GM23338 (cell line): Measurements from ENCODE around the gene COMMD2. TPM values are rescaled to one million over a fixed set of nuclear protein-coding genes. Genes with fewer than 3 reads are reported as not detected.

ENCODE experiments used
- ATAC-seq: fragments of 200-7000 bp; cut with Tn5 transposase; 3 replicates; pipeline ENCODE4 v1.9.1; 2020
- DNase-seq: peaks from one replicate; pipeline ENCODE4 v3.0.0-alpha.2; 2015; ENCODE audit warnings: low spot score
- H2AFZ ChIP-seq: fragments of 200-600 bp; sonication (generic); 2 replicates; pipeline ENCODE4 v1.8.0; 2016; ENCODE audit warnings: antibody characterized with exemption, mild to moderate bottlenecking, moderate library complexity
- H3F3A ChIP-seq: fragments of 200-600 bp; sonication (generic); replicated peaks from 2 replicates; pipeline ENCODE4 v1.8.0; 2017; ENCODE audit warnings: antibody characterized with exemption, mixed run types, low read depth
- H3K27ac ChIP-seq: fragments of 200-600 bp; sonication (generic); 2 replicates; pipeline ENCODE4 v1.6.1; 2016; ENCODE audit warnings: low read depth
- H3K27me3 ChIP-seq: fragments of 200-600 bp; sonication (generic); 2 replicates; pipeline ENCODE4 v1.8.0; 2016; ENCODE audit warnings: mild to moderate bottlenecking, mixed run types, moderate library complexity; ENCODE audit not compliant: insufficient read depth
- H3K36me3 ChIP-seq: fragments of 200-600 bp; sonication (generic); 2 replicates; pipeline ENCODE4 v1.8.0; 2016; ENCODE audit warnings: mild to moderate bottlenecking; ENCODE audit not compliant: insufficient read depth
- H3K4me1 ChIP-seq: fragments of 200-600 bp; sonication (generic); 2 replicates; pipeline ENCODE4 v1.8.0; 2016; ENCODE audit warnings: mild to moderate bottlenecking, moderate library complexity; ENCODE audit not compliant: insufficient read depth
- H3K4me2 ChIP-seq: fragments of 200-600 bp; sonication (generic); 2 replicates; pipeline ENCODE4 v1.7.1; 2017; ENCODE audit warnings: mixed run types
- H3K4me3 ChIP-seq: fragments of 200-600 bp; sonication (generic); 2 replicates; pipeline ENCODE4 v1.6.1; 2016; ENCODE audit warnings: mixed run types
- H3K79me2 ChIP-seq: fragments of 200-600 bp; sonication (generic); replicated peaks from 2 replicates; pipeline ENCODE4 v1.8.0; 2017; ENCODE audit warnings: mild to moderate bottlenecking; ENCODE audit not compliant: insufficient read depth
- H3K9me2 ChIP-seq: fragments of 200-600 bp; sonication (generic); 2 replicates; pipeline ENCODE4 v1.8.0; 2017; ENCODE audit not compliant: insufficient read depth
- H4K20me1 ChIP-seq: fragments of 200-600 bp; sonication (generic); replicated peaks from 2 replicates; pipeline ENCODE4 v1.8.0; 2017; ENCODE audit warnings: mild to moderate bottlenecking; ENCODE audit not compliant: insufficient read depth
- H3K27ac Mint-ChIP-seq: 2 replicates; pipeline ENCODE4 v1.8.0; 2020; ENCODE audit warnings: inconsistent platforms, mild to moderate bottlenecking, moderate library complexity, mixed read lengths
- H3K27me3 Mint-ChIP-seq: 3 replicates; pipeline ENCODE4 v1.8.0; 2022; ENCODE audit warnings: low read depth, mild to moderate bottlenecking, moderate library complexity, mixed read lengths, inconsistent platforms; ENCODE audit not compliant: insufficient read depth, poor library complexity
- H3K36me3 Mint-ChIP-seq: 3 replicates; pipeline ENCODE4 v1.8.0; 2021; ENCODE audit warnings: low read depth, mild to moderate bottlenecking, inconsistent platforms, moderate library complexity, mixed read lengths
- H3K4me1 Mint-ChIP-seq: 3 replicates; pipeline ENCODE4 v1.8.0; 2020; ENCODE audit warnings: mild to moderate bottlenecking, inconsistent platforms, mixed read lengths
- H3K4me3 Mint-ChIP-seq: 3 replicates; pipeline ENCODE4 v1.8.0; 2021; ENCODE audit warnings: moderate library complexity, mild to moderate bottlenecking, inconsistent platforms, mixed read lengths
- H3K9me3 Mint-ChIP-seq: 3 replicates; pipeline ENCODE4 v1.8.0; 2020; ENCODE audit warnings: moderate library complexity, mild to moderate bottlenecking, inconsistent platforms, mixed read lengths
- EZH2phosphoT487 ChIP-seq: fragments of 200-600 bp; sonication (generic); IDR thresholded peaks from one replicate; pipeline ENCODE4 v1.8.1; 2018; ENCODE audit warnings: antibody characterized with exemption; ENCODE audit not compliant: unreplicated experiment
- POLR2AphosphoS5 ChIP-seq: IDR thresholded peaks from 2 replicates; pipeline ENCODE4 v1.6.1; 2016; ENCODE audit warnings: antibody characterized with exemption, low read depth
- polyA plus RNA-seq: library from polyadenylated mRNA; unstranded; fragments of >200 nt; fragmentation: Nextera tagmentation; extraction: Ambion mirVana; gene quantifications from 2 replicates; pipeline ENCODE4 v1.2.1, GENCODE V29; 2016
- total RNA-seq: library from RNA; depleted of rRNA; stranded (reverse); fragments of >200 nt; shearing (Covaris generic); gene quantifications from 2 replicates; pipeline ENCODE4 v1.2.3, GENCODE V29; 2014
- TF ChIP-seq, protein P1 (sequence below): fragments of 250-450 bp; sonication (Bioruptor Pico); IDR thresholded peaks from 2 replicates; pipeline ENCODE4 v1.5.0; 2020; ENCODE audit warnings: mild to moderate bottlenecking, moderate library complexity
- TF ChIP-seq, protein P2 (sequence below), 2 experiments: fragments of 200-600 bp in 1 of 2; sonication (generic) in 1 of 2; conservative IDR thresholded peaks; 2 replicates each; pipeline versions ENCODE4 v1.5.1 to v1.6.1; 2016 to 2017; ENCODE audit warnings: antibody characterized with exemption in 2 of 2, low read depth in 2 of 2, mild to moderate bottlenecking in 2 of 2, moderate library complexity in 1 of 2

The COMMD2 gene
- total and polyA plus RNA-seq, 2 experiments from 2014 or later: 55.5 to 61.1 TPM

- TF ChIP-seq, protein P1, sequence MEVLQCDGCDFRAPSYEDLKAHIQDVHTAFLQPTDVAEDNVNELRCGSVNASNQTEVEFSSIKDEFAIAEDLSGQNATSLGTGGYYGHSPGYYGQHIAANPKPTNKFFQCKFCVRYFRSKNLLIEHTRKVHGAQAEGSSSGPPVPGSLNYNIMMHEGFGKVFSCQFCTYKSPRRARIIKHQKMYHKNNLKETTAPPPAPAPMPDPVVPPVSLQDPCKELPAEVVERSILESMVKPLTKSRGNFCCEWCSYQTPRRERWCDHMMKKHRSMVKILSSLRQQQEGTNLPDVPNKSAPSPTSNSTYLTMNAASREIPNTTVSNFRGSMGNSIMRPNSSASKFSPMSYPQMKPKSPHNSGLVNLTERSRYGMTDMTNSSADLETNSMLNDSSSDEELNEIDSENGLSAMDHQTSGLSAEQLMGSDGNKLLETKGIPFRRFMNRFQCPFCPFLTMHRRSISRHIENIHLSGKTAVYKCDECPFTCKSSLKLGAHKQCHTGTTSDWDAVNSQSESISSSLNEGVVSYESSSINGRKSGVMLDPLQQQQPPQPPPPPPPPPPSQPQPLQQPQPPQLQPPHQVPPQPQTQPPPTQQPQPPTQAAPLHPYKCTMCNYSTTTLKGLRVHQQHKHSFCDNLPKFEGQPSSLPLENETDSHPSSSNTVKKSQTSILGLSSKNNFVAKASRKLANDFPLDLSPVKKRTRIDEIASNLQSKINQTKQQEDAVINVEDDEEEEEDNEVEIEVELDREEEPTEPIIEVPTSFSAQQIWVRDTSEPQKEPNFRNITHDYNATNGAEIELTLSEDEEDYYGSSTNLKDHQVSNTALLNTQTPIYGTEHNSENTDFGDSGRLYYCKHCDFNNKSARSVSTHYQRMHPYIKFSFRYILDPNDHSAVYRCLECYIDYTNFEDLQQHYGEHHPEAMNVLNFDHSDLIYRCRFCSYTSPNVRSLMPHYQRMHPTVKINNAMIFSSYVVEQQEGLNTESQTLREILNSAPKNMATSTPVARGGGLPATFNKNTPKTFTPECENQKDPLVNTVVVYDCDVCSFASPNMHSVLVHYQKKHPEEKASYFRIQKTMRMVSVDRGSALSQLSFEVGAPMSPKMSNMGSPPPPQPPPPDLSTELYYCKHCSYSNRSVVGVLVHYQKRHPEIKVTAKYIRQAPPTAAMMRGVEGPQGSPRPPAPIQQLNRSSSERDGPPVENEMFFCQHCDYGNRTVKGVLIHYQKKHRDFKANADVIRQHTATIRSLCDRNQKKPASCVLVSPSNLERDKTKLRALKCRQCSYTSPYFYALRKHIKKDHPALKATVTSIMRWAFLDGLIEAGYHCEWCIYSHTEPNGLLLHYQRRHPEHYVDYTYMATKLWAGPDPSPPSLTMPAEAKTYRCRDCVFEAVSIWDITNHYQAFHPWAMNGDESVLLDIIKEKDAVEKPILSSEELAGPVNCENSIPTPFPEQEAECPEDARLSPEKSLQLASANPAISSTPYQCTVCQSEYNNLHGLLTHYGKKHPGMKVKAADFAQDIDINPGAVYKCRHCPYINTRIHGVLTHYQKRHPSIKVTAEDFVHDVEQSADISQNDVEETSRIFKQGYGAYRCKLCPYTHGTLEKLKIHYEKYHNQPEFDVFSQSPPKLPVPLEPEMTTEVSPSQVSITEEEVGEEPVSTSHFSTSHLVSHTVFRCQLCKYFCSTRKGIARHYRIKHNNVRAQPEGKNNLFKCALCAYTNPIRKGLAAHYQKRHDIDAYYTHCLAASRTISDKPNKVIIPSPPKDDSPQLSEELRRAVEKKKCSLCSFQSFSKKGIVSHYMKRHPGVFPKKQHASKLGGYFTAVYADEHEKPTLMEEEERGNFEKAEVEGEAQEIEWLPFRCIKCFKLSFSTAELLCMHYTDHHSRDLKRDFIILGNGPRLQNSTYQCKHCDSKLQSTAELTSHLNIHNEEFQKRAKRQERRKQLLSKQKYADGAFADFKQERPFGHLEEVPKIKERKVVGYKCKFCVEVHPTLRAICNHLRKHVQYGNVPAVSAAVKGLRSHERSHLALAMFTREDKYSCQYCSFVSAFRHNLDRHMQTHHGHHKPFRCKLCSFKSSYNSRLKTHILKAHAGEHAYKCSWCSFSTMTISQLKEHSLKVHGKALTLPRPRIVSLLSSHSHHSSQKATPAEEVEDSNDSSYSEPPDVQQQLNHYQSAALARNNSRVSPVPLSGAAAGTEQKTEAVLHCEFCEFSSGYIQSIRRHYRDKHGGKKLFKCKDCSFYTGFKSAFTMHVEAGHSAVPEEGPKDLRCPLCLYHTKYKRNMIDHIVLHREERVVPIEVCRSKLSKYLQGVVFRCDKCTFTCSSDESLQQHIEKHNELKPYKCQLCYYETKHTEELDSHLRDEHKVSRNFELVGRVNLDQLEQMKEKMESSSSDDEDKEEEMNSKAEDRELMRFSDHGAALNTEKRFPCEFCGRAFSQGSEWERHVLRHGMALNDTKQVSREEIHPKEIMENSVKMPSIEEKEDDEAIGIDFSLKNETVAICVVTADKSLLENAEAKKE (CRISPR knock-in tag): no peak
- no peak for TF ChIP-seq EZH2phosphoT487
Observed at GRCh38 chr3:149767720-149768119, 15.4 kb upstream of the COMMD2 start (continued).

DNA sequence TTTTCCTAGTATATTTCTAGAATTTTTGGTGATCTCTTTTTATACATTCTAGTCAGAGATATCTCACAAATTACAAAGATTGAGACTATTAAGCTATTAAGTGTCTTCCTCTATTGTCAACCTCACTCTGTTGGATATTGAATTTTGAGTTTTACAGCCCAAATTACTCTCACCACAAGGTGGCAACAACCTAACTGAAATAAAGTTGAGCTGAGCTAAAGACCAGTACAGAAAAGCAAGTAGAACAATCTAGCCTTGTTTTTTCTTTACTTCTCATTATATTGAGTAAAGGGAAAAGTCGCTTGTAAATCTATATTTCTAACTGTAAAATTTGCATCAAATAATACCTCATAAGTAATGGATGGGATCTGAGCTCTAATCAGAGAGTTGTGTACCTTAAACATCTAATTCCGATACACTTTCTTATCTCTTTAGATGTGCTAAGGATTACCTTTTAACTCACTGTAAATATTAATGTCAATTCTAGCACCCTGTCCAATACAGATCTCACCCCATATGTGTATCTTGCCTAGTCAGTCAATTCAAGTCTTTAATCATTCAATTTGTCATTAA, 13.6 kb upstream of the COMMD2 start:
- Histone ChIP-seq H3K4me2 (no peak overlapping the region), H3K79me2 (no peaks in the 10 kb centered on the region), H3K4me3 (no peak overlapping the region), H3K27ac (no peak overlapping the region), H3K36me3 (no peaks in the 10 kb centered on the region), H3K9me2 (no peaks in the 10 kb centered on the region), H2AFZ (no peak overlapping the region), H3K4me1 (no peaks in the 10 kb centered on the region), H3K27me3 (no peaks in the 10 kb centered on the region), H4K20me1 (no peaks in the 10 kb centered on the region), H3F3A (no peaks in the 10 kb centered on the region)
- H3K9me3 Mint-ChIP-seq: no peaks in the 10 kb centered on the region
- peak; percentile 55 for DNase-seq
- H3K4me3 Mint-ChIP-seq: no peak overlapping the region
- H3K27me3 Mint-ChIP-seq: peaks cover 3% of the 10 kb centered on the region
- no peak overlapping the region for H3K27ac Mint-ChIP-seq
- peaks cover 2% of the 10 kb centered on the region; the same call in 2 of the 3 replicates for H3K4me1 Mint-ChIP-seq
- TF ChIP-seq POLR2AphosphoS5: no peak
- TF ChIP-seq, protein P2, sequence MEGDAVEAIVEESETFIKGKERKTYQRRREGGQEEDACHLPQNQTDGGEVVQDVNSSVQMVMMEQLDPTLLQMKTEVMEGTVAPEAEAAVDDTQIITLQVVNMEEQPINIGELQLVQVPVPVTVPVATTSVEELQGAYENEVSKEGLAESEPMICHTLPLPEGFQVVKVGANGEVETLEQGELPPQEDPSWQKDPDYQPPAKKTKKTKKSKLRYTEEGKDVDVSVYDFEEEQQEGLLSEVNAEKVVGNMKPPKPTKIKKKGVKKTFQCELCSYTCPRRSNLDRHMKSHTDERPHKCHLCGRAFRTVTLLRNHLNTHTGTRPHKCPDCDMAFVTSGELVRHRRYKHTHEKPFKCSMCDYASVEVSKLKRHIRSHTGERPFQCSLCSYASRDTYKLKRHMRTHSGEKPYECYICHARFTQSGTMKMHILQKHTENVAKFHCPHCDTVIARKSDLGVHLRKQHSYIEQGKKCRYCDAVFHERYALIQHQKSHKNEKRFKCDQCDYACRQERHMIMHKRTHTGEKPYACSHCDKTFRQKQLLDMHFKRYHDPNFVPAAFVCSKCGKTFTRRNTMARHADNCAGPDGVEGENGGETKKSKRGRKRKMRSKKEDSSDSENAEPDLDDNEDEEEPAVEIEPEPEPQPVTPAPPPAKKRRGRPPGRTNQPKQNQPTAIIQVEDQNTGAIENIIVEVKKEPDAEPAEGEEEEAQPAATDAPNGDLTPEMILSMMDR (conservative IDR thresholded peaks at IDR 0.05; ENCODE audit: low read depth in 2 of 2): peak; percentile 69 to 74
- peak; percentile 61 for ATAC-seq
- no peaks in the 10 kb centered on the region for H3K36me3 Mint-ChIP-seq
